ENCODE measurements around the gene TRIM63.
"Not testable (repeated sequence)": the region's sequence is repeated elsewhere in the genome, so short reads cannot be mapped to it uniquely, and the experiment has no call there.

TRIM63 gene

GRCh38 chr1:26096471-26096870 is 29.0 kb upstream of the TRIM63 start:
- no peak for DNase-seq (ENCODE audit: low read depth)
- TF ChIP-seq, protein P1, sequence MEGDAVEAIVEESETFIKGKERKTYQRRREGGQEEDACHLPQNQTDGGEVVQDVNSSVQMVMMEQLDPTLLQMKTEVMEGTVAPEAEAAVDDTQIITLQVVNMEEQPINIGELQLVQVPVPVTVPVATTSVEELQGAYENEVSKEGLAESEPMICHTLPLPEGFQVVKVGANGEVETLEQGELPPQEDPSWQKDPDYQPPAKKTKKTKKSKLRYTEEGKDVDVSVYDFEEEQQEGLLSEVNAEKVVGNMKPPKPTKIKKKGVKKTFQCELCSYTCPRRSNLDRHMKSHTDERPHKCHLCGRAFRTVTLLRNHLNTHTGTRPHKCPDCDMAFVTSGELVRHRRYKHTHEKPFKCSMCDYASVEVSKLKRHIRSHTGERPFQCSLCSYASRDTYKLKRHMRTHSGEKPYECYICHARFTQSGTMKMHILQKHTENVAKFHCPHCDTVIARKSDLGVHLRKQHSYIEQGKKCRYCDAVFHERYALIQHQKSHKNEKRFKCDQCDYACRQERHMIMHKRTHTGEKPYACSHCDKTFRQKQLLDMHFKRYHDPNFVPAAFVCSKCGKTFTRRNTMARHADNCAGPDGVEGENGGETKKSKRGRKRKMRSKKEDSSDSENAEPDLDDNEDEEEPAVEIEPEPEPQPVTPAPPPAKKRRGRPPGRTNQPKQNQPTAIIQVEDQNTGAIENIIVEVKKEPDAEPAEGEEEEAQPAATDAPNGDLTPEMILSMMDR (conservative IDR thresholded peaks at IDR 0.05; ENCODE audit: low read depth, low read length) = no peak
- H3K4me3 ChIP-seq (ENCODE audit: low read depth, low read length) = no peak overlapping the region

DNA sequence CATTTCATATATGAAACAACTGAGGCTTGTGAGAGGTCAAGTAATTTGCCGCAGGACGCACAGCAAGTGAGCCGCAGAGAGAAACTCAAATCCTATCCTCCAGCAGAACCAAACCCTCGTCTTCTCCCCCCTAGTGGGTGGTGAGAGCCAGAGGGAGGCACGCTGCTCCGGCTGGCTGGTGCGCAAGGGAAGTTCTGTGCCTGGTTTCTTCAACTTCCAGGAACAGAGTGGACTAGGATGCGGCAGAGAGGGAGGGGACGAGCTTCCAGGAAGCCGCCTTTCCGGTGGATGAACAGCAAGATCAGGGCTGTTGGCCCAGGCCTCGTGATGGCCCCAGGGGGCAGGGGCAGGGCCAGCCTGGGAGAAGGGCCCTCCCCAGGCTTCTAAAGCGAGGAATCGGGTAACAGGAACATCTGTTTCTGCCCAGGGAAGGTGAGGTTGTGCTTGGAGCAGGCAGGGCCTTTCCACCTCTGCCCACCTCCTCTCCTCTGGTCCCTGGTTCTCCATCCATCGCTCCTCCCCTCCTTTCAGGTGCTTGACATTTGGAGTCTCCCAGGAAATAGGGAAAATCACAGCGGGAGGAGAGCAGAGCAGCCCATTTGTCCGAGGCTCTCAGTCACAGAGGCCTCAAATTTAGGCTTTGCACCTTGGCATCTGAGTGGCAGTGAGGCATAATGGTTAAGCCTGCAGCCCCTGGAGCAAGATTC is 27.4 kb upstream of the TRIM63 start:
- no peak overlapping the region for H3K4me3 ChIP-seq (ENCODE audit: low read depth, low read length)
- DNase-seq (ENCODE audit: low read depth) = peak; percentile 66
- TF ChIP-seq, protein P1 (conservative IDR thresholded peaks at IDR 0.05; ENCODE audit: low read depth, low read length) = peak; percentile 43

GRCh38 chr1:26094076-26094669 is 26.7 kb upstream of the TRIM63 start:
- no peak overlapping the region for H3K4me3 ChIP-seq (ENCODE audit: low read depth, low read length)
- no peak for DNase-seq (ENCODE audit: low read depth)
- TF ChIP-seq, protein P1 (conservative IDR thresholded peaks at IDR 0.05; ENCODE audit: low read depth, low read length) = no peak

- not testable (repeated sequence) for DNase-seq (ENCODE audit: low read depth)
Observed at GRCh38 chr1:26093569-26093968, 26.1 kb upstream of the TRIM63 start.

DNA sequence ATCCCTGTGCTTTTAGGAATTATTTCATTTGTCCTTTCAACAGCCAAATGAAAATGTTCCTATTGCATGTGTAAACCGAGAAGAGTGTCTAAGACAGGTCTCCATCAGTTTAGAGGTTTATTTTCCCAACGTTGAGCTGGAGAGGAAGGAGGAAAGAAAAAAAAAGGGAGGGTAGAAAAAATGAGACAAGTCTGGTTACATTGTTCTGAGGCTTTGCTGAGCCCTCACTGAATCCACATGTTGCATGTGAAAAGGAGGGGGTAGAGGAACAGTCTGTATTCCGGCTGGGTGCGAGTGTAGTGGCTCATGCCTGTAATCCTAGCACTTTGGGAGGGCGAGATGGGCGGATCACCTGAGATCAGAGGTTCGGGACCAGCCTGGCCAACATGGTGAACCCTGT is 25.0 kb upstream of the TRIM63 start:
- TF ChIP-seq, protein P1 (conservative IDR thresholded peaks at IDR 0.05; ENCODE audit: low read depth, low read length) = no peak
- DNase-seq (ENCODE audit: low read depth) = no peak
- H3K4me3 ChIP-seq (ENCODE audit: low read depth, low read length) = no peak overlapping the region

More at GRCh38 chr1:26093569-26093968, 26.1 kb upstream of the TRIM63 start:
- not testable (repeated sequence) for H3K4me3 ChIP-seq (ENCODE audit: low read depth, low read length)

GRCh38 chr1:26090893-26091292 is 23.5 kb upstream of the TRIM63 start:
- no peak overlapping the region for H3K4me3 ChIP-seq (ENCODE audit: low read depth, low read length)
- no peak for DNase-seq (ENCODE audit: low read depth)
- TF ChIP-seq, protein P1 (conservative IDR thresholded peaks at IDR 0.05; ENCODE audit: low read depth, low read length) = no peak

- no peak overlapping the region for H3K4me3 ChIP-seq (ENCODE audit: low read depth, low read length)
- TF ChIP-seq, protein P1 (conservative IDR thresholded peaks at IDR 0.05; ENCODE audit: low read depth, low read length) = no peak
- no peak for DNase-seq (ENCODE audit: low read depth)
Observed at GRCh38 chr1:26089125-26089524, 21.7 kb upstream of the TRIM63 start.

Data from choroid plexus epithelial cell (primary cell).